Endothelial cell (in vitro differentiated cells): ENCODE measurements around the gene CAPN13. TPM values are rescaled to one million over a fixed set of nuclear protein-coding genes. Genes with fewer than 3 reads are reported as not detected.

Experiments
- DNase-seq: peaks from one replicate; pipeline ENCODE4 v3.0.0; 2021; ENCODE audit warnings: low spot score
- H3K27ac Mint-ChIP-seq: one replicate; pipeline ENCODE4 v1.8.0; 2021; ENCODE audit warnings: mixed read lengths, inconsistent platforms; ENCODE audit not compliant: unreplicated experiment
- H3K27me3 Mint-ChIP-seq: one replicate; pipeline ENCODE4 v1.8.0; 2021; ENCODE audit warnings: mild to moderate bottlenecking, moderate library complexity, mixed read lengths, inconsistent platforms; ENCODE audit not compliant: unreplicated experiment
- H3K36me3 Mint-ChIP-seq: one replicate; pipeline ENCODE4 v1.8.0; 2021; ENCODE audit warnings: mild to moderate bottlenecking, low read depth, mixed read lengths, inconsistent platforms; ENCODE audit not compliant: unreplicated experiment
- H3K4me1 Mint-ChIP-seq: one replicate; pipeline ENCODE4 v1.8.0; 2021; ENCODE audit warnings: mild to moderate bottlenecking, mixed read lengths, inconsistent platforms; ENCODE audit not compliant: unreplicated experiment
- H3K4me3 Mint-ChIP-seq: one replicate; pipeline ENCODE4 v1.8.0; 2021; ENCODE audit warnings: mild to moderate bottlenecking, mixed read lengths, inconsistent platforms; ENCODE audit not compliant: unreplicated experiment
- H3K9me3 Mint-ChIP-seq: one replicate; pipeline ENCODE4 v1.8.0; 2021; ENCODE audit warnings: mixed read lengths, inconsistent platforms; ENCODE audit not compliant: unreplicated experiment
- total RNA-seq: library from RNA; stranded (reverse); fragmentation: NEBNext Ultra II Directional; extraction: Animal tissue kit (Norgen Biotek cat#: 25700); gene quantifications from one replicate; pipeline ENCODE4 v1.2.1, GENCODE V29; 2021; ENCODE audit not compliant: unreplicated experiment
- TF ChIP-seq, protein P1 (sequence below): fragments of 200-600 bp; sonication (generic); IDR thresholded peaks from one replicate; pipeline ENCODE4 v1.5.0; 2021; ENCODE audit warnings: antibody characterized with exemption; ENCODE audit not compliant: unreplicated experiment

The CAPN13 gene
- total RNA-seq, 1 donor from 2014 or later: 0.44 TPM

DNA sequence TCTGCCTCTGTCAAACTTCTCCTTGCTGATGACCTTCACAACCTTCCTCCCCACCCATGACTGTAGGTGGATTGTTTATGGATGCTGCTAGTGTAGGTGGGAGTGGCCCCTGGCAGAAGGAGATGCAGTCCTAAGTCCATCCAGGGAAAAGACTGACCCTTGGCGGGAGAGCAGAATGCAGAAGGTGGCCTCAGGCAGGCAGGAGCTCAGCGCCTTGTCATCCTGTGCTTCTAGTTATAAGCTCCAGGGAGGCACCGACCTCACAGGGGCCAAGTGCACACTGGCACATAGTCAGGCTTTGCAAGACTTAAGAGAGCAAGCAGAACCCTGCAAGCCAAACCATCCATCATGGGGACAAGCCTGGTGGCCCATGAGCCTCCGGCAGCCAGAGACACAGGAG lies 74.4 kb downstream of the CAPN13 start:
- no peak for DNase-seq
- Mint-ChIP-seq H3K4me3 (no peak overlapping the region), H3K27me3 (peaks cover 2% of the 10 kb centered on the region), H3K4me1 (no peaks in the 10 kb centered on the region), H3K9me3 (no peaks in the 10 kb centered on the region), H3K36me3 (no peaks in the 10 kb centered on the region), H3K27ac (no peak overlapping the region)
- TF ChIP-seq, protein P1, sequence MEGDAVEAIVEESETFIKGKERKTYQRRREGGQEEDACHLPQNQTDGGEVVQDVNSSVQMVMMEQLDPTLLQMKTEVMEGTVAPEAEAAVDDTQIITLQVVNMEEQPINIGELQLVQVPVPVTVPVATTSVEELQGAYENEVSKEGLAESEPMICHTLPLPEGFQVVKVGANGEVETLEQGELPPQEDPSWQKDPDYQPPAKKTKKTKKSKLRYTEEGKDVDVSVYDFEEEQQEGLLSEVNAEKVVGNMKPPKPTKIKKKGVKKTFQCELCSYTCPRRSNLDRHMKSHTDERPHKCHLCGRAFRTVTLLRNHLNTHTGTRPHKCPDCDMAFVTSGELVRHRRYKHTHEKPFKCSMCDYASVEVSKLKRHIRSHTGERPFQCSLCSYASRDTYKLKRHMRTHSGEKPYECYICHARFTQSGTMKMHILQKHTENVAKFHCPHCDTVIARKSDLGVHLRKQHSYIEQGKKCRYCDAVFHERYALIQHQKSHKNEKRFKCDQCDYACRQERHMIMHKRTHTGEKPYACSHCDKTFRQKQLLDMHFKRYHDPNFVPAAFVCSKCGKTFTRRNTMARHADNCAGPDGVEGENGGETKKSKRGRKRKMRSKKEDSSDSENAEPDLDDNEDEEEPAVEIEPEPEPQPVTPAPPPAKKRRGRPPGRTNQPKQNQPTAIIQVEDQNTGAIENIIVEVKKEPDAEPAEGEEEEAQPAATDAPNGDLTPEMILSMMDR: no peak

DNA sequence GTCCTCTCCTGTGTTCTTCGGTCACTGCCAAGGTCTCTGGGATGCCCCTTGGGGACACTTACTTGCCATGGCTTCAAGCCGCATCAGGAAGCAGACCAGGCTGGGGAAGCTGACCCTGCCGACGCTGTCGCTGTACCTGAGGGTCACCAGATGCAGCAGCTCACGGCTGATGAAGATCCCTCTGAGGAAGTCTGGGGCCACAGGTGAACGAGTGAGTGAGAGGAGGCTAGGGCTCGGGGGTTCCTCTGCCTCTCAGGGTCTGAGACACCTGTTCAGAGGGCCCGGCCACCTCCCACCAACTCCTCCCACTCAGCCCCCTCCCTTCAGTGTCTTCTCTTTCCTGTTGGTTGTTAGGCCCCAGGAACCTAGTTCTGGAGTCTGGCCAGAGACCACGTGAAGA lies 74.9 kb downstream of the CAPN13 start:
- no peak for DNase-seq
- H3K27me3 Mint-ChIP-seq: peaks cover 2% of the 10 kb centered on the region
- TF ChIP-seq, protein P1: no peak
- H3K27ac Mint-ChIP-seq: no peak overlapping the region
- H3K36me3 Mint-ChIP-seq: no peaks in the 10 kb centered on the region
- H3K9me3 Mint-ChIP-seq: no peaks in the 10 kb centered on the region
- no peak overlapping the region for H3K4me3 Mint-ChIP-seq
- H3K4me1 Mint-ChIP-seq: no peaks in the 10 kb centered on the region

DNA sequence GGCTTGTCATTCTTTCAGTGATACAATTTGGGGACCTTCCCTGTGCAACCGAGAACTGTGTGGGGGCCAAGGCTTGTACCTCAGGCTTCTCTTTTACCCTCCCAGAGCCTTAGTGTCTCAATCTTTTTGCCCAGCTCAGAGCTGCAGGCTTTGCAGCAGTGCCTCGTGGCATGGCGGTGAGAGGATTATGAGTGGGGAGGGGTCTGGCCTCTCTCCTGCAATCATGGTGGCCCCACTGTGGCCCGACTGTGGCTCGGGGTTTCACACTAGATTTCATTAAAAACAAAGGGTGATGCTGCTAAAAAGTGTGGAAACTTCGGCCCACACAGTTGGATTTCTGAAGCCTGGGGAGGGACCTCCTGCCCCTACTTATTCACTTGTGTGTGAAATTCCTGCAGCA lies 75.5 kb downstream of the CAPN13 start:
- TF ChIP-seq, protein P1: no peak
- H3K36me3 Mint-ChIP-seq: no peaks in the 10 kb centered on the region
- no peak overlapping the region for H3K4me3 Mint-ChIP-seq
- no peaks in the 10 kb centered on the region for H3K9me3 Mint-ChIP-seq
- no peak overlapping the region for H3K27ac Mint-ChIP-seq
- H3K27me3 Mint-ChIP-seq: peaks cover 2% of the 10 kb centered on the region
- H3K4me1 Mint-ChIP-seq: no peaks in the 10 kb centered on the region
- DNase-seq: no peak

DNA sequence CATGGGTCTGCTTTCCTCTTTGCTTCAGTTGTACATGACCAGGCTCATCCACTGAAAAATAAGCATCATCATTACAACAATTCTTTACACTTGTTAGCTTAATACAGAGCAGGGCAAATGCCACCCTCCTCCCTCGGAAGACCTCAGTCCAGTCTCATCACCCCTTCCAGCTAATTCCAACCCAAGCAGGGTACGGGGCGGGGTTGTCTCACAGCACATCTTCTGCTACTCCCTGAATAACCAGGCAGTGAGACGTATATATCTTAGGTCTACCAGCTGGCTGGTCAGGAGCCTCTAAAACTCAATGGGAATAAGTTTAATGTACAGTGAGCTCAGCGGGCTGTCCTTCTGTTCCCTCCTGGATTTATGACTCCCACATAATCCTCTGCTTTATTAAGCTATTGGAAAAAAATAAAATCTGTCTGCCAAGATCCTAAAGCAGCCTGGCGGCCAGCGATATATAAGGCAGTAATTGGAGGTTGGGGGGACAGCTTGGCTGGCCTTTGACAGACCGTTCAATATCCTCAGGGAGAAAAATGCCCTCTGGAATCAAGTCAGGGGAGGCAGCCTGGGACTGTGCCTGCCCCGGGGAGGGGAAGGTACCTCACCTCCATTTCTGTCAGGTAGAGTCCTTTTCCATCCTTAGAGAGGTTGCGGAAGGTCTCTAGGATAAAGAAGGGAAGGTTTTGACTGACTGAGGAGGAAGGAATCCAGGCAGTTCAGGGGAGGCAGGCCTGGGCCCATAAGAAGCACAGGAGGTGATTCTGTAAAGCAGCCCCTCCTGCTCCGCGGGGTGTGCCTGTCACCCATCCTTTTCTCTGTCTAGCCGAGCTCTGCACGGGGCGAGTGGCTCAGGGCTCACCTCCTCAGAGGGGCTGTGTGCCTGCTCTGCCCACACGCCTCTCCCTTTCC lies 76.3 kb downstream of the CAPN13 start:
- no peak for DNase-seq
- Mint-ChIP-seq H3K4me3 (no peak overlapping the region), H3K27me3 (peaks cover 2% of the 10 kb centered on the region), H3K36me3 (no peaks in the 10 kb centered on the region), H3K9me3 (no peaks in the 10 kb centered on the region), H3K4me1 (no peaks in the 10 kb centered on the region), H3K27ac (no peak overlapping the region)
- TF ChIP-seq, protein P1: no peak

DNA sequence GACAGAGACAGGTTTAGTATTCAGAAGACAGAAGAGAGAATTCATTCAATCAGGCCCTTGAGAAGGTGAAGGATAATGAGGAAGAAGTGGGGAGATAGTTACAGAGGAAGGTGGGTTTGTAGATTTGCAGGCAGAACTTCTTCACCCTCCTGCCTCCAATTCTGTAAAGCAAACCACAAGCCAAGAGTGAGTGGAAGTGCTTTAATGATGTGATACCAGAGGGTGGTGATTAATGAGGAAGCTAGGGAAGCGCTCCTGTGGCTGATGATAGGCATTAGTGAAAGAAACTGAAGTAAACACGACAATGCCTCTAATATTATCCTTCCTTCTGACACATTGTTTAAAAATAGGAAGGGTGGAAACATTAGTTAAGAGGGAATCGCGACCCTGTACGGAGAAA lies 78.2 kb downstream of the CAPN13 start:
- no peak overlapping the region for H3K27ac Mint-ChIP-seq
- no peaks in the 10 kb centered on the region for H3K9me3 Mint-ChIP-seq
- no peak for DNase-seq
- H3K27me3 Mint-ChIP-seq: peaks cover 2% of the 10 kb centered on the region
- H3K4me1 Mint-ChIP-seq: no peaks in the 10 kb centered on the region
- H3K4me3 Mint-ChIP-seq: no peak overlapping the region
- TF ChIP-seq, protein P1: no peak
- no peaks in the 10 kb centered on the region for H3K36me3 Mint-ChIP-seq
